GM12864 (cell line): ENCODE measurements around the gene ZNF521.

Experiments used
- DNase-seq: peaks from one replicate; pipeline ENCODE4 v3.0.0-alpha.2; 2011; ENCODE audit warnings: low read depth
- H3K4me3 ChIP-seq: 2 replicates; pipeline ENCODE4 v1.5.1; 2011; ENCODE audit warnings: mild to moderate bottlenecking, low read depth, low read length, control low read depth
- CTCF ChIP-seq: IDR thresholded peaks from 2 replicates; pipeline ENCODE4 v1.5.1; 2011; ENCODE audit warnings: low read depth, mild to moderate bottlenecking, moderate library complexity, low read length, control low read depth, inconsistent platforms; ENCODE audit errors: missing control alignments

ZNF521 gene

GRCh38 chr18:25066516-25066915 is 285.4 kb downstream of the ZNF521 start:
- H3K4me3 ChIP-seq: no peak overlapping the region
- no peak for DNase-seq
- no peak for TF ChIP-seq CTCF

- no peak for TF ChIP-seq CTCF
- no peak overlapping the region for H3K4me3 ChIP-seq
- no peak for DNase-seq
These were observed 289.2 kb downstream of the ZNF521 start for GRCh38 chr18:25062720-25063119.

GRCh38 chr18:25061395-25061794 is 290.6 kb downstream of the ZNF521 start:
- TF ChIP-seq CTCF: no peak

GRCh38 chr18:25058521-25058920 is 293.4 kb downstream of the ZNF521 start:
- no peak overlapping the region for H3K4me3 ChIP-seq
- no peak for TF ChIP-seq CTCF
- DNase-seq: no peak

More at GRCh38 chr18:25061395-25061794, 290.6 kb downstream of the ZNF521 start:
- H3K4me3 ChIP-seq: no peak overlapping the region
- no peak for DNase-seq

- DNase-seq: no peak
- no peak for TF ChIP-seq CTCF
- no peak overlapping the region for H3K4me3 ChIP-seq
These were observed 294.4 kb downstream of the ZNF521 start for GRCh38 chr18:25057491-25058050.

GRCh38 chr18:25056429-25056828 is 295.5 kb downstream of the ZNF521 start:
- H3K4me3 ChIP-seq: no peak overlapping the region
- no peak for DNase-seq
- TF ChIP-seq CTCF: no peak

- DNase-seq: no peak
- H3K4me3 ChIP-seq: no peak overlapping the region
- TF ChIP-seq CTCF: no peak
These were observed 296.9 kb downstream of the ZNF521 start for GRCh38 chr18:25055076-25055475.
